ENCODE data around the gene MRPL54.

The MRPL54 gene

GRCh38 chr19:3762501-3763459 is at the start of gene MRPL54:
Gene MRPL54, plus strand, starts transcription at chr19:3762682. Its CDS starts 19 bp downstream, at chr19:3762701.
- FAIRE-seq: no peak

GRCh38 chr19:3716147-3716668 is 46.3 kb upstream of the MRPL54 start:
- FAIRE-seq: no peak

GRCh38 chr19:3719868-3720267 is 42.6 kb upstream of the MRPL54 start:
- FAIRE-seq: no peak

GRCh38 chr19:3720349-3720917 is 42.0 kb upstream of the MRPL54 start:
- FAIRE-seq: no peak

- FAIRE-seq: no peak
Measured at GRCh38 chr19:3721131-3721886, 41.2 kb upstream of the MRPL54 start.

- no peak for FAIRE-seq
Measured at GRCh38 chr19:3721887-3722442, 40.5 kb upstream of the MRPL54 start.

- no peak for FAIRE-seq
Measured at GRCh38 chr19:3722443-3723109, 39.9 kb upstream of the MRPL54 start.

GRCh38 chr19:3723110-3723488 is 39.4 kb upstream of the MRPL54 start:
- FAIRE-seq: no peak

GRCh38 chr19:3723883-3724282 is 38.6 kb upstream of the MRPL54 start:
- no peak for FAIRE-seq

- no peak for FAIRE-seq
Measured at GRCh38 chr19:3725121-3725520, 37.4 kb upstream of the MRPL54 start.

- FAIRE-seq: no peak
Measured at GRCh38 chr19:3725640-3726310, 36.7 kb upstream of the MRPL54 start.

GRCh38 chr19:3730457-3730958 is 32.0 kb upstream of the MRPL54 start:
- FAIRE-seq: no peak

GRCh38 chr19:3732108-3732507 is 30.4 kb upstream of the MRPL54 start:
- no peak for FAIRE-seq

- no peak for FAIRE-seq
Measured at GRCh38 chr19:3733549-3734309, 28.8 kb upstream of the MRPL54 start.

GRCh38 chr19:3734310-3734600 is 28.2 kb upstream of the MRPL54 start:
- no peak for FAIRE-seq

GRCh38 chr19:3736106-3736724 is 26.3 kb upstream of the MRPL54 start:
- no peak for FAIRE-seq

- no peak for FAIRE-seq
Measured at GRCh38 chr19:3737487-3738205, 24.8 kb upstream of the MRPL54 start.

GRCh38 chr19:3738477-3739220 is 23.8 kb upstream of the MRPL54 start:
- no peak for FAIRE-seq

GRCh38 chr19:3740431-3740830 is 22.1 kb upstream of the MRPL54 start:
- no peak for FAIRE-seq
